GM03348 (cell line): ENCODE results near the gene LMF2.
A peak's percentile ranks its signal among the peaks of the same experiment; 100 is the strongest.

Source experiments
- DNase-seq: peaks from one replicate; pipeline ENCODE4 v3.0.0; 2012; ENCODE audit warnings: low spot score

LMF2 gene

GRCh38 chr22:50503475-50504145 is 3.9 kb downstream of the LMF2 start:
- DNase-seq = no peak

DNA sequence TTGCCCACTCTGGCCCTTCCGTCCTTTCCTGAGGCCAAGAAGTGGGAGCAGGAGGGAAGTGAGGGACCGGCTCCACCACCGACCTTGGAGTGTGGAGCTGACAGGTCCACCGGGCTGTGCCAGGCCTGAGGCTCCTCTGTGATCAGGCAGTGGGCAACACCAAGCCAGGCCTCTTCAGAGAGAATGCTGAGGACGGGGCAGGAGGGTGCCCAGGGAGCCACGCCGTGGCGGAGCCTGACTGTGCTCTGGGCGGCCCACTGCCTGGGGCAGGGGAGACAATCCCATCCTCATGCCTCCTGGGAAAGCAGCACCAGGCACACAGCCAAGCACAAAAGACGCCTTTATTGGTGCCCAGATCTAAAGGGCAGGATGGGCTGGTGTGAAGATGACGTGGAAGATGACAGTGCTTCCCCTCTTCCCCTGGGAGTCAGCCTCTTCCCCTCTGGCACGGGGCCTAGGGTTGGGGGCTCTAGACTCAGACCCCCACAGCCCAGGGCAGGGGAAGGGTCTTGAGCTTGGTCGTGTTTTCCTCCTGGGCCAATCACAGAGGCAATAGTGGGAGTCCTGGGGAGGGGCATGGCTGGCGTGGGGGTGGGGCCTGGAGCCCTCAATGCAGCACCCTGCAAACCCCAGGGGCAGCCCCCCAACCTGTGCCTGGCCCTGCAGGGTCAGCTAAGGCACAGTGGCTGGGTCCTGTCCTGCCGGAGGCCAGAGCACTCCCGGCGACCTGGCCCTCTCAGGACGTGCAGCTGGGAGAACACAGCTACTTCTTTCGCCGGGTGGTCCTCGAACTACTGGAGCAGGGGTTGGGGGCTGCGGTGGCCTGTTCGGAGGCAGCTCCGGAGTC is 4.7 kb downstream of the LMF2 start:
- no peak for DNase-seq

DNA sequence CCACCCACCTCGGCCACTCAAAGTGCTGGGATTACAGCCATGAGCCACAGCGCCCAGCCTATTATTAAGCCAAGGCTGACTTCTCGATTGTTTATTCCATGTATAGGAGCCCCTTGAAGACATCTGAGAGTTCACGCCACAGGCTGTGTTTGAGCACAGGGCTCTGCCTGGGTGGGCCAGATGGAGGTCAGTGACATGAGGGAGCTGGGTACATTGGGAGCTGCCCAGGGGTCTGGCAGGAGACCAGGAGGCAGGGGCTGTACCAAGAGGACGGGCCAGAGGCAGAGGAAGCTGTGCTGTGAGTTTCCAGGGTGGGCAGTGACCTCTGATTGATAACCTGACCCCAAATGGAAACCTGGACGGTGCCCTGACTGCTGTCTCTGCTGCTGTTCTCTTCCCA is 5.4 kb downstream of the LMF2 start:
- DNase-seq = no peak

DNA sequence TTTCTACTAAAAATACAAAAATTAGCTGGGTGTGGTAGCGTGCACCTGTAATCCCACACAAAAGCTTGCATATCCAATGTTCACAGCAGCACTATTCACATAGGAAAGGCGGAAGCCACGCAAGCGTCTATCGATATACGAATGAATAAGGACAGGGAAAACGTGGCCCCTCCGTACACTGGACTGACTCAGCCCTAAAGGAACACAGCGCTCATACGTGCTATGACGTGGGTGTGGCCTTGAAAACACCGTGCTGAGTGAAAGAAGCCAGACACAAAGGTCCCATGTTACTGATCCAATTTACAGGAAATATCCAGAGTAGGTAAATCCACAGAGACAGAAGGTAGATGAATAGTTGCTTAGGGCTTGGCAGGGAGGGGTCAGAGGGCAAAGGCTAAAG is 7.0 kb downstream of the LMF2 start:
- DNase-seq = no peak

DNA sequence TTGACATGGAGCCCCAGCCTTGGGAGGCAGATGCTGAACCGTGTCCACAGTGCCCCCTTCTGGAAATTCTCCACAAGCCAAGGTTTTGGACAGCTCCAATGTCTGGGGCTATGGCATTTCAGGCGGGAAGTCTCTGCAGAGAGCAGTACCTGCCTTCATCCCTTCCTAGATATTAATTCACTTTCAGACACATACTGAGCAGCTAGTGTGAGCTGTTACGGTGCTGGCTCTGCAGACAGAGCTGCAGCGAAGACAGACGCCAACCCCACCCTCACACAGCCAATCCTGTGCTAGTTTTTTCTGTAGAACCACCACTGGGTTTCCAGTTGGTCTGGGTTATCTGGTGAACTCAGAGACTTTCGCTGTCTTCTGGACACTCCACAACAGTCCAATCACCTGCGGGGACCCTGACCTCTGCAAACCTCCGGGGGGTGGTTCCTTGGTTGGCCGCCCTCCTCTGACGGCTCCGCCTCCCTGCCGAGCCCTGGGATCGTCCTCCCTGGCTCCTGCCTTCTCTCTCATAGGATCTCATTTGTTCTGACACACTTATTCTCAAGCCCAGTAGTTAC is 9.1 kb downstream of the LMF2 start:
- DNase-seq = peak; percentile 72

DNA sequence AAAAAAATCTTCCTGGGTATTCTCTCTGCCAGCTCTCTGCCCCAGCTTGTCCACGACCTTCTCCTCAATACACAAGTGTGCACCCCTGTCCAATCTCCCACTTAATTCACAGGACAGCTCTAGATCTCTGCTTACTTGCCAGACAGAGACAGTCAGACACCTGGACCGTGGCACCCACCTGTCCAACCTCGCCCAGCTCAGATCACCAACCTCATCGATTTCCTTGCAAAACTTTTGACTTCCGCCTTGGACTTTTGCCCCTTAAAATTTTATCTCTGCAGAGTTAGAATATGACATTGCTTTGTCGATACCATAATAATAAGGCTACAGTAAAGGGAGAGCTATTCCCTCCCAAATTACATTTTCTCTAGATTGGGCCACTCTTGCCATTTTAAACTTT is 10.4 kb downstream of the LMF2 start:
- DNase-seq = no peak

- no peak for DNase-seq
Measured at GRCh38 chr22:50490531-50491308, 16.8 kb downstream of the LMF2 start.

DNA sequence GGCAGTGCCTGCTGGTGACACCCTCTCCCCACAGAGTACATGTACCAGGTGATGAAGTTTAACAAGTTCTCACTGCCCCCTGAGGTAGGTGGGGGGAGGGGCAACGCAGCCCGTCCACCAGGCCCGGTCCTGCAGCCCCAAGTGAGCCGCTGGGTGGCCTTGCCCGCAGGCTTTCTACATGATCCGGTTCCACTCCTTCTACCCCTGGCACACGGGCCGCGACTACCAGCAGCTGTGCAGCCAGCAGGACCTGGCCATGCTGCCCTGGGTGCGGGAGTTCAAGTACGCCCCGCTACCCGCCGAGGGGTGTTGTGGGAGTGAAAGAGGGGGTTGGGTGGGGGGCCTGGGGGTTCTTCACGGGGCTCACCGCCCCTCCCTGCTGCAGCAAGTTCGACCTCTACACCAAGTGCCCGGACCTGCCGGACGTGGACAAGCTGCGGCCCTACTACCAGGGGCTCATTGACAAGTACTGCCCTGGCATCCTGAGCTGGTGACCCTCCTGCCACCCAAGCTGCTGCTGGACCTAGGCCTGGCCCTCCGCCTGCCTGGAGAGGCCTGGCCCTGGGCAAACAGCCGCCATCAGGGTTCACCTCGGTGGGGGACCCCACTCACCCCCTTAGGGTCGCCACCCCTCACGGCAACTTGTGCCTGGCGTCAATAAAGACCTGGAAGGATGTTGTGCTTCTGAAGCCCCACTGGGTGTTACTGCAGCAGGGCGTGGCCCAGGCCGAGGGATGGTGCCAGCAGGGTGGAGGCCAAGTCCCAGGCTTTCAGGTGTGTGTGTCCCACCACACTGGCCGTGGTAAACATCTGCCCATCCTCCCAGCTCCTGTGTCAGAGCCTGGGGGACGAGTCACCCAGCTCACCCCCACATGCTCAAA is 17.9 kb downstream of the LMF2 start:
- DNase-seq = no peak

DNA sequence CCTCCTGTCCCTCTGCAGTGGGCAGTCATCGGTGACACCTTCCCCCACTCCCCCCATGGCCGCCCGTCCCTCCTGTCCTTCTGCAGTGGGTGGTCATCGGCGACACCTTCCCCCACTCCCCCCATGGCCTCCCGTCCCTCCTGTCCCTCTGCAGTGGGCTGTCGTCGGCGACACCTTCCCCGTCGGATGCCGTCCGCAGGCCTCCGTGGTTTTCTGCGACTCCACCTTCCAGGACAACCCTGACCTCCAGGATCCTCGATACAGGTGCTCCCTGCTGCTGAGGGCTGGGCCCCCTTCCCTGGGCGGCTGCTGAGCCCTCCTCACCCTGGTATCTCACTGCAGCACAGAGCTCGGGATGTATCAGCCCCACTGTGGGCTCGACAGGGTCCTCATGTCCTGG is 18.6 kb downstream of the LMF2 start:
- no peak for DNase-seq

- DNase-seq = no peak
Measured at GRCh38 chr22:50488006-50488677, 19.4 kb downstream of the LMF2 start.

- DNase-seq = no peak
Measured at GRCh38 chr22:50487290-50488005, 20.1 kb downstream of the LMF2 start.

- no peak for DNase-seq
Measured at GRCh38 chr22:50486561-50487289, 20.8 kb downstream of the LMF2 start, which contains the start of gene MIOX. MIOX (plus strand) TSS chr22:50486859; CDS start chr22:50486898, 39 bp downstream.

GRCh38 chr22:50485221-50486131 is 22.0 kb downstream of the LMF2 start:
- DNase-seq = no peak

DNA sequence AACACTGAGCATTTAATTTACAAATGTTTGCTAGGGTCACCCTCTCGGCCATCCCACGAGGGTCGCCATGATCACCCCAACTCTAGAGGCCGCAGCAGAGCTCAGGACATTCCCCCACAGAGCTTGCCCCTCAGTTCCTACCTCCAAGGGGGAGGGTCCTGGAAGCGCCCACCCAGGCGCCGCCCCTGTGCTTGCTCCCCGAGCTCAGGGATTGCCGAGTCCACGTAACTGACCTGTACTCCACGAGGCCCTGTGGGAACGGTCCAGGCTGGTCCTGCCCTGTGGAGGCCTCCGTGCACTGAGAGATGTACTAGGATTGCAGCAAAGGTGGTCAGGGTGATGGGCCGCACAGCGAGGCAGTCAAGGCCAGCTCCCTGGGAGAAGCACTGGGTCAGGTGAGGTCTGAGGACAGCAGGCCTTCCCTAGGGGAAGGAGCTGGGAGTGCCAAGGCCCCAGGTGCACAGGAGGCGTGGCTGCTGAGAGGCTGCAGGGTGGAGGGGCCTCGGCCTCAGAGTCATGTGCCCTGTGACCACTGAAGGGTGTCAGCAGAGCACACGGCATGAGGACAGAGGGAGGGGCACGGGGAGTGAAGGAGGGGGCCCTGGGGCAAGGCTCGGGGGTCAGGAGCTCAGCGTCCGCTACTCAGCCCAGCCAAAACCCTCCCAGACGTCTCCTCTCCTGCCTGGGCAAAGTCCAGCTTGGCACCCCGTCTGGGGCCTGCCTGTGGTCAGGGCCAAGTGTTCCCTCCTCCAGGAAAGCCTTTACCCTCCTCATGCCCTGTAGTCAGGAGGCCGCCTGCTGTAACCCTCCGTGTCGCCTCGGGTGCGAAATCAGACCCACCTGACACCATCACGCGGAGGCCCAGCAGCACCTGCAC is 23.3 kb downstream of the LMF2 start:
- no peak for DNase-seq

- no peak for DNase-seq
Measured at GRCh38 chr22:50483556-50483955, 23.9 kb downstream of the LMF2 start.

DNA sequence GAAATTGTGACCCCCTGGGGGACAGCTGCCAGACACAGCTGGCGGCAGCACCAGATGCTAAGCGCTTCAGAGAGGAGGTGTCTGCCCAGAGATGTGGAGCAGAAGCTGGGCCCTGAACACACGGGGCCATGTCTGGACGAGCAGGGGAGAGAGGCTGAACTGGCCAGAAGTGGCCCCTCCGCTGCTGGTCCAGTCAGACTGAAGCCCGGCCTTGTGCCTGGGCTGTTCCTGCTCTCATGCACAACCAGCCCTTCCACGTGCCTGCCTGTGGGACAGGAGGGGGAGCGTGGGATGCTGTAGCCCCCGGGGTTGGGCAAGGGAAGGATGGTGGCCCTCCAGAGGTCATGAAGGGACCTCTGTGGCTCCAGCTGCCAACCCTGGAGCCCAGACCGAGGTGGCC is 24.4 kb downstream of the LMF2 start:
- no peak for DNase-seq
